Esophagus squamous epithelium (tissue), 4 donors: ENCODE data around the gene A1CF.

ENCODE experiments used
- CTCF ChIP-seq, 6 experiments: fragments of 450-650 bp in 4 of 6; fragments of 200-600 bp in 2 of 6; sonication (generic) in 2 of 6; IDR thresholded peaks; one replicate each; pipeline ENCODE4 v1.5.1; 2016 to 2019; ENCODE audit warnings: antibody characterized with exemption in 6 of 6, mild to moderate bottlenecking in 4 of 6, moderate library complexity in 4 of 6
- POLR2A ChIP-seq, 4 donors: fragments of 450-650 bp; IDR thresholded peaks; one replicate each; pipeline ENCODE4 v1.6.1; 2017; ENCODE audit warnings: antibody characterized with exemption in 4 of 4, mild to moderate bottlenecking in 4 of 4, moderate library complexity in 3 of 4

GRCh38 chr10:50918529-50918928, 33.1 kb upstream of the A1CF start:
- TF ChIP-seq CTCF (IDR thresholded peaks at IDR 0.05): no peak
- TF ChIP-seq POLR2A (IDR thresholded peaks at IDR 0.05): no peak
